ENCODE data around the gene AIPL1.

Gene AIPL1

GRCh38 chr17:6467567-6467966 lies 32.6 kb upstream of the AIPL1 start:
- DNase-seq: no peak

- no peak for DNase-seq
Measured at GRCh38 chr17:6465206-6466003, 30.5 kb upstream of the AIPL1 start.

GRCh38 chr17:6464446-6465041 lies 29.6 kb upstream of the AIPL1 start:
- no peak for DNase-seq

- DNase-seq: no peak
Measured at GRCh38 chr17:6463616-6464445, 28.9 kb upstream of the AIPL1 start.

- no peak for DNase-seq
Measured at GRCh38 chr17:6462692-6463091, 27.8 kb upstream of the AIPL1 start.

- no peak for DNase-seq
Measured at GRCh38 chr17:6461792-6462524, 27.0 kb upstream of the AIPL1 start.

GRCh38 chr17:6461246-6461645 lies 26.3 kb upstream of the AIPL1 start:
- no peak for DNase-seq

GRCh38 chr17:6460531-6461161 lies 25.7 kb upstream of the AIPL1 start:
- DNase-seq: no peak

GRCh38 chr17:6458460-6458950 lies 23.6 kb upstream of the AIPL1 start:
- DNase-seq: no peak

- no peak for DNase-seq
Measured at GRCh38 chr17:6457688-6458459, 23.0 kb upstream of the AIPL1 start.

GRCh38 chr17:6456914-6457687 lies 22.2 kb upstream of the AIPL1 start:
- DNase-seq: no peak

- no peak for DNase-seq
Measured at GRCh38 chr17:6456321-6456720, 21.4 kb upstream of the AIPL1 start.

- no peak for DNase-seq
Measured at GRCh38 chr17:6455321-6455705, 20.4 kb upstream of the AIPL1 start.

- no peak for DNase-seq
Measured at GRCh38 chr17:6454495-6455320, 19.8 kb upstream of the AIPL1 start.

GRCh38 chr17:6453279-6454024 lies 18.5 kb upstream of the AIPL1 start:
- no peak for DNase-seq

GRCh38 chr17:6452471-6453266 lies 17.7 kb upstream of the AIPL1 start:
- DNase-seq: no peak
